GM18508 (cell line): ENCODE data around the gene NAV2.

Experiments used
- ATAC-seq: cut with Tn5 transposase; IDR thresholded peaks from one replicate; pipeline ENCODE4 v1.9.1; 2021; ENCODE audit warnings: moderate number of reproducible peaks; ENCODE audit not compliant: insufficient read depth, unreplicated experiment

Gene NAV2

GRCh38 chr11:20024172-20024935 is 311.7 kb downstream of the NAV2 start:
- no peak for ATAC-seq

GRCh38 chr11:20025332-20025840 is 312.7 kb downstream of the NAV2 start:
- ATAC-seq = no peak

- no peak for ATAC-seq
Observed at GRCh38 chr11:20026629-20027555, 314.3 kb downstream of the NAV2 start.

- ATAC-seq = no peak
Observed at GRCh38 chr11:20027556-20028013, 314.9 kb downstream of the NAV2 start.

GRCh38 chr11:20029193-20029592 is 316.6 kb downstream of the NAV2 start:
- ATAC-seq = no peak

- no peak for ATAC-seq
Observed at GRCh38 chr11:20030472-20030871, 317.8 kb downstream of the NAV2 start.

- ATAC-seq = no peak
Observed at GRCh38 chr11:20031155-20032001, 318.7 kb downstream of the NAV2 start.

GRCh38 chr11:20032127-20032526 is 319.5 kb downstream of the NAV2 start:
- ATAC-seq = no peak

GRCh38 chr11:20032577-20033260 is 320.1 kb downstream of the NAV2 start:
- ATAC-seq = no peak

GRCh38 chr11:20033806-20034205 is 321.2 kb downstream of the NAV2 start:
- ATAC-seq = no peak

GRCh38 chr11:20034941-20035340 is 322.3 kb downstream of the NAV2 start:
- no peak for ATAC-seq

GRCh38 chr11:20035375-20035700 is 322.7 kb downstream of the NAV2 start:
- no peak for ATAC-seq

- no peak for ATAC-seq
Observed at GRCh38 chr11:20035701-20036601, 323.3 kb downstream of the NAV2 start.

- no peak for ATAC-seq
Observed at GRCh38 chr11:20036626-20037335, 324.1 kb downstream of the NAV2 start.

- ATAC-seq = peak; percentile 64
Observed at GRCh38 chr11:20037396-20038153, 324.9 kb downstream of the NAV2 start.

- no peak for ATAC-seq
Observed at GRCh38 chr11:20038412-20038811, 325.8 kb downstream of the NAV2 start.

- ATAC-seq = no peak
Observed at GRCh38 chr11:20038972-20039371, 326.3 kb downstream of the NAV2 start.
